Sigmoid colon (tissue), 7 donors: ENCODE data around the gene QARS1. TPM values are rescaled to one million over a fixed set of nuclear protein-coding genes. Genes with fewer than 3 reads are reported as not detected.

Experiments used
- DNase-seq: peaks from one replicate; pipeline ENCODE4 v3.0.0-alpha.2; 2019
- H3K27ac ChIP-seq, 4 donors: fragments of 200-600 bp; sonication (generic); one replicate each; pipeline ENCODE4 v1.5.1; 2016 to 2019; ENCODE audit warnings: mild to moderate bottlenecking in 1 of 4
- H3K27me3 ChIP-seq, 3 donors: fragments of 200-600 bp; sonication (generic); one replicate each; pipeline ENCODE4 v1.5.1; 2019; ENCODE audit warnings: mild to moderate bottlenecking in 1 of 3
- H3K36me3 ChIP-seq, 4 donors: fragments of 200-600 bp; sonication (generic); one replicate each; pipeline ENCODE4 v1.5.1; 2016 to 2019
- H3K4me1 ChIP-seq, 4 donors: fragments of 200-600 bp; sonication (generic); one replicate each; pipeline ENCODE4 v1.5.1; 2017 to 2019
- H3K4me3 ChIP-seq, 4 donors: fragments of 200-600 bp; sonication (generic); one replicate each; pipeline ENCODE4 v1.5.1; 2017 to 2019; ENCODE audit warnings: mild to moderate bottlenecking in 2 of 4, moderate library complexity in 1 of 4
- H3K9me3 ChIP-seq, 4 donors: fragments of 200-600 bp in 3 of 4; sonication (generic) in 3 of 4; one replicate each; pipeline versions ENCODE4 v1.5.1 to v1.6.1; 2013 to 2019
- EP300 ChIP-seq, 4 donors: sonication (generic); formaldehyde crosslinking; IDR thresholded peaks; one replicate each; pipeline ENCODE4 v1.6.1; 2017; ENCODE audit warnings: antibody characterized with exemption in 4 of 4
- POLR2A ChIP-seq, 2 donors: fragments of 450-650 bp; IDR thresholded peaks; one replicate each; pipeline ENCODE4 v1.6.1; 2016; ENCODE audit warnings: antibody characterized with exemption in 2 of 2, mild to moderate bottlenecking in 2 of 2, moderate library complexity in 2 of 2
- POLR2AphosphoS5 ChIP-seq, 4 donors: sonication (generic); formaldehyde crosslinking; IDR thresholded peaks; one replicate each; pipeline ENCODE4 v1.6.1; 2017; ENCODE audit warnings: antibody characterized with exemption in 4 of 4
- WGBS, 2 donors: extraction: QIAGEN DNeasy Blood & Tissue Kit; methylation state at CpG; one replicate each; pipeline ENCODE4 v1.1.7; 2013; 5-methylcytosine and 5-hydroxymethylcytosine counted together
- intact Hi-C: fragments of 100-400 bp; cut with DNase I; formaldehyde crosslinking; loops from one replicate; pipeline ENCODE4 v1.15.1; 2023
- polyA plus RNA-seq, 3 donors: library from polyadenylated mRNA; stranded (reverse); fragments of 200-250 nt; gene quantifications; one replicate each; pipeline ENCODE4 v1.2.3, GENCODE V29; 2013
- total RNA-seq, 4 donors: library from RNA; depleted of rRNA; stranded (reverse); fragments of >200 nt; gene quantifications; one replicate each; pipeline ENCODE4 v1.1.0, GENCODE V29; 2016
- TF ChIP-seq, protein P1 (sequence below), 4 experiments: fragments of 450-650 bp in 3 of 4; fragments of 200-600 bp in 1 of 4; IDR thresholded peaks; one replicate each; pipeline ENCODE4 v1.5.1; 2016 to 2019; ENCODE audit warnings: antibody characterized with exemption in 4 of 4, mild to moderate bottlenecking in 3 of 4, moderate library complexity in 2 of 4
- donor health status: healthy with polysubstance abuse.
- donor health status: Bipolar disorder and iron deficiency.
- donor health status: healthy.

Gene QARS1
- total and polyA plus RNA-seq, 7 donors, result 158 to 363 (median 243) TPM

DNA sequence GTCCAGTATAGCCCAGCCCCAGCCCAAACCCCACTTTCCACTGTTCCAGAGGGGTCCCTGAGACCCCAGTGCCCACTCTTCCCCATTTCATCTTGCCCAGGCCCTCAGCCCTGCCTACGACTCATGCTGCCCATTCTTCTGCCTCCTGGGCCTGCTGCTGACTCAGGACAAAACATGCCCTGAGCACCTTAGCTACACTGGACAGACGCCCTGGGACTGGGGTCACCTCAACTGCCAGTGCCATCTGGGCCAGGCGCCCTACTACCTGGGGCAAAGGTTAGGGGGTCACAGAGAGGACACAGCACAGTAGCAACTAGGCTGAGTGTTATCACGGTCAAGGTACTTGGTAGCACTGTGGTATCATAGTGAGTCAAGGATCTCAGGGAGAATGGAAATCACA is 30.9 kb upstream of the QARS1 start:
- Histone ChIP-seq H3K27me3 (no peaks in the 10 kb centered on the region), H3K9me3 (no peaks in the 10 kb centered on the region), H3K36me3 (peaks cover 0 to 7% (median 5%) of the 10 kb centered on the region in 4 donors), H3K27ac (no peak overlapping the region), H3K4me1 (peaks cover 0 to 26% (median 23%) of the 10 kb centered on the region in 4 donors), H3K4me3 (no peak overlapping the region)
- intact Hi-C loops, result no loop called here
- 79 to 84% methylated on average over 4 of the region's 4 CpGs for WGBS, 2 donors
- TF ChIP-seq EP300 (IDR thresholded peaks at IDR 0.05), result no peak
- no peak for TF ChIP-seq POLR2A (IDR thresholded peaks at IDR 0.05)
- no peak for TF ChIP-seq POLR2AphosphoS5 (IDR thresholded peaks at IDR 0.05)
- TF ChIP-seq, protein P1, sequence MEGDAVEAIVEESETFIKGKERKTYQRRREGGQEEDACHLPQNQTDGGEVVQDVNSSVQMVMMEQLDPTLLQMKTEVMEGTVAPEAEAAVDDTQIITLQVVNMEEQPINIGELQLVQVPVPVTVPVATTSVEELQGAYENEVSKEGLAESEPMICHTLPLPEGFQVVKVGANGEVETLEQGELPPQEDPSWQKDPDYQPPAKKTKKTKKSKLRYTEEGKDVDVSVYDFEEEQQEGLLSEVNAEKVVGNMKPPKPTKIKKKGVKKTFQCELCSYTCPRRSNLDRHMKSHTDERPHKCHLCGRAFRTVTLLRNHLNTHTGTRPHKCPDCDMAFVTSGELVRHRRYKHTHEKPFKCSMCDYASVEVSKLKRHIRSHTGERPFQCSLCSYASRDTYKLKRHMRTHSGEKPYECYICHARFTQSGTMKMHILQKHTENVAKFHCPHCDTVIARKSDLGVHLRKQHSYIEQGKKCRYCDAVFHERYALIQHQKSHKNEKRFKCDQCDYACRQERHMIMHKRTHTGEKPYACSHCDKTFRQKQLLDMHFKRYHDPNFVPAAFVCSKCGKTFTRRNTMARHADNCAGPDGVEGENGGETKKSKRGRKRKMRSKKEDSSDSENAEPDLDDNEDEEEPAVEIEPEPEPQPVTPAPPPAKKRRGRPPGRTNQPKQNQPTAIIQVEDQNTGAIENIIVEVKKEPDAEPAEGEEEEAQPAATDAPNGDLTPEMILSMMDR (IDR thresholded peaks at IDR 0.05), result no peak
- DNase-seq, result no peak

DNA sequence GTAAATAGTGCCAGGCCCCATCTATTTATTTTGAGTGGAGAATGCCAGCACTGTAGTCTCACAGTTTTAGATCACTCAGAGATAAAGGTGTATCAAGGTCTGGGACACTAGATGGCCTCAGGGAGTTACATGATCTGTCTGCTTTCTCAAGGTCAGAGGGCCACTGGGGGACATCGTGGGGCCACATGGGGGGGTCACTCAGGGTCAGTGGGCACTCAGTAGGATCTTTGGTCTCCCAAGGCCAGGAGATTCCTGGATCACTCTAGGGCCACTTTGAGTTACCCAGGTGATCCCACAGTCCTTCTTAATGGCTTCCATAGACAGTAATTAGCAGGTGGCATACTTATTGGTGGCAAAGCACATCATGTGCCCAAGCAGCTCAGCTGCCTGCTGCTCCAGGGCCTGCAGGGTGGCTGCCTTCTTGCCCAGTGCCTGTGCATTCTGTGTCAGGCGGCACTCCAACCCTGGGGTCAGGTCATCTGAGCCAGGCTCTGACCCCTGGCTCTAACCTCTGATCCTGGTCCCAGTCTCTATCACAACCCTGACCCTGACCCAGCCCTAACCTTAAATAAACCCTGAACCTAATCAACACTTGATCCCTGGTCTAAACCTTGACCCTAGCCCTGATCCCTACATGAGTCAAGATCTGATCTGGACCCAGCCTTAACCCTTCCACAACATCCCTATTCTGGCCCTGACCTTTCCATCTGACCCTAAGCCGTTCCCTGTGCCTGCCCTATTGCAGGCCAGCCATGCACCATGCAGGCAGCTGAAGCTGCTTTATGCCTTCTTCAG is 30.1 kb upstream of the QARS1 start:
- Histone ChIP-seq H3K4me3 (peak overlapping the region in 1 of 4 donors; percentile 72), H3K27me3 (no peaks in the 10 kb centered on the region), H3K36me3 (peaks cover 0 to 16% (median 8%) of the 10 kb centered on the region in 4 donors), H3K27ac (peak overlapping the region; percentile 87 to 97 (median 92)), H3K9me3 (no peaks in the 10 kb centered on the region), H3K4me1 (peaks cover 0 to 35% (median 31%) of the 10 kb centered on the region in 4 donors)
- intact Hi-C loops, result loop anchor here (5.0 kb wide), 1 partner anchor 33 kb away; the partner anchor contains the start of gene CCDC71
- 58 to 71% methylated on average over 3 of the region's 3 CpGs for WGBS, 2 donors
- TF ChIP-seq EP300 (IDR thresholded peaks at IDR 0.05), result no peak
- TF ChIP-seq, protein P1 (IDR thresholded peaks at IDR 0.05), result no peak
- no peak for TF ChIP-seq POLR2A (IDR thresholded peaks at IDR 0.05)
- TF ChIP-seq POLR2AphosphoS5 (IDR thresholded peaks at IDR 0.05), result no peak
- DNase-seq, result no peak

DNA sequence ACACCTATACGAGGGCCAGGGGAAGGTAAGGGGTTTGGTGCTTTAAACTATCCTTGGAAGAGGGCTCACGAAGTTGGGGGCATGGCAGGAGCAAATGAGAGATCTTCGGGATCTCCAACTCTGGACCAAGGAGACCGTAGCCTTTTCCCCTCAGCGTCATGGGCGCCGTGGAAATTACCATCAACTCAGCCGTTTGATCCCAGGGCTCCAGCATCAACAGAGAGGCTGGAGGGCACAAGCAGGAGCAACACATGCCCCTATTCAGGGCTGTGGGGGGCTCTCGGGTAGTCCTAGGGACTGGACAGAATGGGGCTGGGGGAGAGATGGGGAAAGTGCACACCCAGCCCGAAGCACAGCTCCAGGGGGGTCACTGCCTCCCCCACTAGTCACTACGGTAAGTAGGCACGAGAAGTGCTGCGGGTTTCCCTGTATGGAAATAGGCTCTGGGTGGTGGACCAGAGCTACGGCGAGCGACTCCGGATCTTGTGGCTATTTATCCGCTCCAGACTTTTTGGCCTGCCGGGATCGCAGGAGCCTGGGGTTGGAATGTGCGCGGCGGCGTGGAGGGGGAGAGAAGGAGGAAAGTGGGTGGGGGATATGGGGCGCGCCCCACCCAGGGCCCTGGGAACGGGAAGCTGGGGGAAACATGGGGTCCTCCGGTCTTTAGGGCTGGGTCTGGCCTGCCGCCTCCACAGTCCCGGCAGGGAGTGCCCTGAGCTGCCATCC is 28.8 kb upstream of the QARS1 start:
- Histone ChIP-seq H3K9me3 (no peaks in the 10 kb centered on the region), H3K36me3 (peaks cover 5 to 28% (median 10%) of the 10 kb centered on the region in 4 donors), H3K4me1 (peaks cover 0 to 37% (median 33%) of the 10 kb centered on the region in 4 donors), H3K4me3 (peak overlapping the region; percentile 64 to 86 (median 69)), H3K27me3 (no peaks in the 10 kb centered on the region), H3K27ac (peak overlapping the region; percentile 87 to 97 (median 92))
- TF ChIP-seq POLR2AphosphoS5 (IDR thresholded peaks at IDR 0.05) (peak in 3 of 4 donors; percentile 24 to 63 (median 24)), POLR2A (IDR thresholded peaks at IDR 0.05) (no peak)
- peak; percentile 95 for DNase-seq
- WGBS, 2 donors, result 2 to 8% methylated on average over 30 of the region's 30 CpGs
- intact Hi-C loops, result loop anchor here (1.0 to 5.0 kb wide), 2 partner anchors 34 to 39 kb away; partner anchors contain the start of genes CCDC71 and QRICH1

DNA sequence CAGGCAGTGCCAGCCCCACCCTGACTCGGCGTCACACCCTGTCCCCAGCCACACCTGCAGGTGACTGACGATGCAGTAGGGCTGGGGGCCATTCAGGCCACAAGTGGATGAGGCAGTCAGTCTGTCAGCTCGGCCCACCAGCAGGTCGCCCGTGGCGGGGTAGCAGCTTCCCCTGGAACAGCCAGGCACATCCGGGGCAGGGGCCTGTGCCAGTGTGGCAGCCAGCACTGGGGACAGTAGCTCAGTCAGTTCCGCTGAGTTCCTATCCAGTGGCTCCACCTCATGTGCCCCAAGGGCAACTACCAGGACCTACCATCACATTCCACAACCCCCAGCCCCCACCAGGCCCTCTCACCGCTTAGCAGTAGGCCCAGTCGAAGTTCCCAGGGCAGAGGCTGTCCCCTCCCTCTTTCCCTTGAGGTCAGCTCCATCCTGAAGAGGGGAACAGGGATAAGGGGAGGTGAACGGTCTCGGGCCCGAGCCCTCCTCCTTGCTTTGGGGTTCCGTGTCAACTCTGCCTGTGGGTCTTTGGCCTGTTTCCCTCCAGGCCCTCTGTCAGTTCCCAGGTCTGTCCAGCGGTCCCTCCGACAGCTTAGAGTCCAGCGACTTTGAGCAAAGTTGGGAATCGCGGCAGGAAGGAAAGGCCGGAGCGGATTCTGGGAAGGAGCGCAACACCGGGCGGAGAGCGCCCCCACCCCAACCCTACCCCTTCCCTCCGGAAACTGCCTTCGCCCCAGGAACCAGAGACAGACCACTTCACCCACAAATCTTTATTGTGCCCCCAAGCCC is 28.1 kb upstream of the QARS1 start, which contains the start of gene LAMB2:
Gene LAMB2, minus strand, starts transcription at position 614 of the 789 bp plus-strand sequence. Its CDS starts 183 bp downstream, at position 431.
- Histone ChIP-seq H3K4me3 (peak within 1 kb of the TSS; percentile 64 to 86 (median 69)), H3K4me1 (peaks cover 0 to 37% (median 33%) of the 10 kb centered on the region in 4 donors), H3K27me3 (no peaks in the 10 kb centered on the region), H3K36me3 (peaks cover 5 to 36% (median 13%) of the 10 kb centered on the region in 4 donors), H3K27ac (peak within 1 kb of the TSS; percentile 87 to 97 (median 92)), H3K9me3 (no peaks in the 10 kb centered on the region)
- 6 to 31% methylated on average over 28 of the region's 28 CpGs for WGBS, 2 donors
- peak; percentile 89 for DNase-seq
- intact Hi-C loops, result loop anchor here (1.0 to 5.0 kb wide), 2 partner anchors 35 to 38 kb away; partner anchors contain the start of genes CCDC71 and QRICH1
- peak; percentile 63 to 85 (median 74) for TF ChIP-seq POLR2AphosphoS5 (IDR thresholded peaks at IDR 0.05)
- no peak for TF ChIP-seq EP300 (IDR thresholded peaks at IDR 0.05)
- TF ChIP-seq POLR2A (IDR thresholded peaks at IDR 0.05), result peak; percentile 27 to 47
- TF ChIP-seq, protein P1 (IDR thresholded peaks at IDR 0.05), result no peak
